Astrocyte of the cerebellum (primary cell): Measurements from ENCODE around the gene DYRK3.

Experiments used
- DNase-seq: peaks from one replicate; pipeline ENCODE4 v3.0.0-alpha.2; 2011; ENCODE audit warnings: low read depth
- H3K4me3 ChIP-seq: 2 replicates; pipeline ENCODE4 v1.5.1; 2011; ENCODE audit warnings: mild to moderate bottlenecking, low read depth, low read length, moderate library complexity
- CTCF ChIP-seq: IDR thresholded peaks from 2 replicates; pipeline ENCODE4 v1.5.1; 2012; ENCODE audit warnings: low read length, low read depth, moderate library complexity, mild to moderate bottlenecking; ENCODE audit errors: missing control alignments
- in situ Hi-C: cut with HindIII; loops from 2 replicates; pipeline ENCODE4 v1.10.0; 2017; ENCODE audit warnings: low sequenced_read_pairs

DYRK3 gene

GRCh38 chr1:206651958-206652890, 16.9 kb downstream of the DYRK3 start:
- DNase-seq, result no peak
- no peak overlapping the region for H3K4me3 ChIP-seq
- no peak for TF ChIP-seq CTCF
- in situ Hi-C loops, result no loop called here

- TF ChIP-seq CTCF, result no peak
- no peak for DNase-seq
- no peak overlapping the region for H3K4me3 ChIP-seq
- in situ Hi-C loops, result no loop called here
Measured at GRCh38 chr1:206653715-206654459, 18.6 kb downstream of the DYRK3 start.

GRCh38 chr1:206654828-206655227, 19.5 kb downstream of the DYRK3 start:
- no peak overlapping the region for H3K4me3 ChIP-seq
- TF ChIP-seq CTCF, result no peak
- in situ Hi-C loops, result no loop called here
- no peak for DNase-seq

GRCh38 chr1:206655471-206655882, 20.1 kb downstream of the DYRK3 start:
- H3K4me3 ChIP-seq, result no peak overlapping the region
- in situ Hi-C loops, result no loop called here
- no peak for TF ChIP-seq CTCF
- no peak for DNase-seq

- H3K4me3 ChIP-seq, result no peak overlapping the region
- no peak for TF ChIP-seq CTCF
- in situ Hi-C loops, result no loop called here
- DNase-seq, result no peak
Measured at GRCh38 chr1:206656936-206657335, 21.6 kb downstream of the DYRK3 start.

- H3K4me3 ChIP-seq, result no peak overlapping the region
- no peak for DNase-seq
- in situ Hi-C loops, result no loop called here
- TF ChIP-seq CTCF, result no peak
Measured at GRCh38 chr1:206657751-206658150, 22.4 kb downstream of the DYRK3 start.
